ENCODE results near the gene MCC.
A peak's percentile ranks its signal among the peaks of the same experiment; 100 is the strongest.

Gene MCC

DNA sequence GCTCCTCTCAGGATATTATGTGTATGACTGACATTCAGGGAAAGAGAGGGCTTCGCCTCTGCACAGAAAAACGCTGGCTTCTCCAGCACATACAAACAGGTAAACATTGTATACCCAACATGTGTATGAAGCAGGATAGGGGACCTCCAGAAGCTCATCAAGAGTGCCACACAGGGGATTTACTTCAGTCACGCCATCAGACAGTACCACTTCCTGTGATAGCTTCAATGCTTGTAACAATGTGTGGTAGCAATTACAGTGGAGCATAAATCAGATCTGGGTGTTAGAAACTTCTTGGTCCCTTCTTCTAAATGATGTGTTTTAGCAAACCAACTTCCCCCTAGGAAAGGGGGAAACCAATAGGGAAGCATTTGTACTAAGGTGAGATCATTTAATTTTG lies 214.3 kb downstream of the MCC start:
- Histone ChIP-seq H3K4me1 (peaks cover 8% of the 10 kb centered on the region), H3K9me3 (no peaks in the 10 kb centered on the region), H4K20me1 (no peaks in the 10 kb centered on the region), H3K27ac (no peak overlapping the region), H3K27me3 (no peaks in the 10 kb centered on the region), H3K9ac (no peak overlapping the region), H3K4me3 (no peak overlapping the region), H3K4me2 (peak overlapping the region; percentile 13; the same call in 1 of the 2 replicates), H3K36me3 (no peaks in the 10 kb centered on the region)
- no peak for TF ChIP-seq Cebpa-rat (IDR thresholded peaks at IDR 0.05)

- no peaks in the 10 kb centered on the region for H3K9me3 ChIP-seq
- no peaks in the 10 kb centered on the region for H4K20me1 ChIP-seq
- TF ChIP-seq Cebpa-rat (IDR thresholded peaks at IDR 0.05): no peak
- H3K27ac ChIP-seq: no peak overlapping the region
- no peaks in the 10 kb centered on the region for H3K27me3 ChIP-seq
- H3K9ac ChIP-seq: no peak overlapping the region
- no peak overlapping the region for H3K4me2 ChIP-seq
- H3K4me3 ChIP-seq: no peak overlapping the region
- H3K36me3 ChIP-seq: no peaks in the 10 kb centered on the region
- peaks cover 8% of the 10 kb centered on the region for H3K4me1 ChIP-seq
These were observed 216.4 kb downstream of the MCC start for GRCh38 chr5:113271745-113272454.

GRCh38 chr5:113271015-113271414 lies 217.2 kb downstream of the MCC start:
- Histone ChIP-seq H3K27me3 (no peaks in the 10 kb centered on the region), H4K20me1 (no peaks in the 10 kb centered on the region), H3K4me3 (no peak overlapping the region), H3K9me3 (no peaks in the 10 kb centered on the region), H3K9ac (no peak overlapping the region), H3K4me1 (peaks cover 8% of the 10 kb centered on the region), H3K4me2 (no peak overlapping the region), H3K36me3 (no peaks in the 10 kb centered on the region), H3K27ac (no peak overlapping the region)
- TF ChIP-seq Cebpa-rat (IDR thresholded peaks at IDR 0.05): no peak

DNA sequence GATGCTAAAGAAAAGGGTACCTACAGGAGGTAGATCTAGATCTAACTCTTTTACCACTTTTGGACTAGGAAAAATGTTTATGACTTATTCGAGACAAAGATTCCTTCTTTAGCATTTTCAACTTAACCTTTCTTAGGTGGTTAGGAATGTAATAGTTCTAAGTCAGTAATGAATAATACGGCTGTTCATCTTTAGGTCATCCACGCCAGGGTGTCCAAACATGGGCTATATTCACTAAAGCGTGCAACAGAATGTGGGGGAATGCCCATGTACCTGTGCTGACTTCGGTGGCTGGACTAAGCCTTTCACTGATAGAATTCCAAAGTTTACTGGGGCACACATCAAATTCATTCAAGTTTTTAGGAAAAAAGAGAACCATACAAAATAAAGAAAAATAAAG lies 218.2 kb downstream of the MCC start:
- no peak for TF ChIP-seq Cebpa-rat (IDR thresholded peaks at IDR 0.05)
- H3K4me1 ChIP-seq: peaks cover 8% of the 10 kb centered on the region

DNA sequence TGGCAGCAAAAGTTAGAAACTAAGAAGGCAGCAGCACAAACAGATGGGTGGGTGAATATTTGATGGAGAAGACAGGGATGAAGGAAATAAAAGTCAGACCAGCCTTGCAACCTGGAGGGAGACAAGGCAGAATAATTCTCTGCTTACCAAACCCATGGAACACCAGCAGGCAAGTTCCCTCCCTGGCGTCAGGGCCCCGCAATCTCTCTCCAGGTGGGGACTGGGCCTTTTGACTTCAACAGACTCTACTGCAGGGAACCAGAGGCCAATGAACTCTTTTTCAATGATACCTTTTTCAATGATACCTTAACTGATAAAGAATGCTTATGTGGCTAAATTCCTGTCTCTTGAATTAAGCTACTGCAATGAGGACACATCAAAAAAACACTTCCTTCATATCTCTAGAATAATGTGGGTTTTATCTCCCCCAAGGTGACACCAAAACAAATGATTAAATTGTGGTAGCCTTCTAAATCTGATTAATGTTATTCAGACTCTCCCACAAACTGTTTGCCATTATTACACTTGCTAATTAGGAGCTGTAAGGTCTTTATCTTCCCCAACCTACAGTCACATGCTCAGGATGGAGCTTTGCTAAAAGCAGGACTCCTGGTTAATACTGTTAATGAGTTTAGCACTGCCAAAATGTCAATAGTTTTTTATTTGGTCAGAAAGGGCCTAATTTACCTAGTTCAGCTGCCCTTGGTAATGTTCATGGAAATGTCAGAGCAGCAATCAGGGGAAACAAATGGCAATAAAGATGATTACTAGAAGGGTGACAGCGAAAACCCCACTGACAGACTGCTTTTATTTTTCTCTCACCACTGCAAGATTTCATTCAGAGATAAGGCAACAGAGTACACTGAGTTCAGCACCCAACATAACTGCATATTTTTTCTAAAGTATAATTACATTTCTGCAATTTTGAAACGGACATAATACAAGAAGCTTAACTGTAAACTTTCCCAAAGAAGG lies 218.9 kb downstream of the MCC start:
- no peak for TF ChIP-seq Cebpa-rat (IDR thresholded peaks at IDR 0.05)
- no peak overlapping the region for H3K4me3 ChIP-seq
- H3K9ac ChIP-seq: no peak overlapping the region
- peaks cover 7% of the 10 kb centered on the region for H3K4me1 ChIP-seq
- H3K9me3 ChIP-seq: no peaks in the 10 kb centered on the region
- no peaks in the 10 kb centered on the region for H3K36me3 ChIP-seq
- H4K20me1 ChIP-seq: no peaks in the 10 kb centered on the region
- H3K4me2 ChIP-seq: no peak overlapping the region
- H3K27me3 ChIP-seq: no peaks in the 10 kb centered on the region
- H3K27ac ChIP-seq: no peak overlapping the region

More for the DNA sequence above, 218.2 kb downstream of the MCC start:
- Histone ChIP-seq H3K9me3 (no peaks in the 10 kb centered on the region), H3K4me2 (no peak overlapping the region), H3K27ac (no peak overlapping the region), H3K4me3 (no peak overlapping the region), H3K9ac (no peak overlapping the region), H3K36me3 (no peaks in the 10 kb centered on the region), H3K27me3 (no peaks in the 10 kb centered on the region), H4K20me1 (no peaks in the 10 kb centered on the region)

DNA sequence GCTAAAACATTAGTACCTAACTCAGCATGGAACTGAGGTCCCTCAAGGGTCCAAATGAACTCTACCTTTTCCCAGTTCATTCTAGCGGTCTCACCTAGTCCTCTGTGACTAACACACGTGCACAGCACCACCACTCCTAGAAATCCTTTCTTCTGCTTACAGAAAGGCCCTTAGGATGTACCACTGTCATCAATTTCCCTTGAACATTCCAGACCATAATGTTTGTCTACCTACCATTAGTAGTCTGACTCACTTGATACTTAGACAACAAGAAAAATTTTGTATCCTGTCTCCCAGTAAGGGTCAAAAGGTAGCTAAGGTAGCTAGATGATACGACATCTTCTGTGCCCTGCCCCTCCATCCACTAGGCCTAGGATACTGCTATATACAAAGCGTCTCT lies 220.0 kb downstream of the MCC start:
- no peaks in the 10 kb centered on the region for H4K20me1 ChIP-seq
- H3K27me3 ChIP-seq: no peaks in the 10 kb centered on the region
- H3K27ac ChIP-seq: no peak overlapping the region
- no peak overlapping the region for H3K4me2 ChIP-seq
- no peaks in the 10 kb centered on the region for H3K9me3 ChIP-seq
- no peaks in the 10 kb centered on the region for H3K36me3 ChIP-seq
- H3K4me1 ChIP-seq: no peaks in the 10 kb centered on the region
- H3K4me3 ChIP-seq: no peak overlapping the region
- H3K9ac ChIP-seq: no peak overlapping the region
- no peak for TF ChIP-seq Cebpa-rat (IDR thresholded peaks at IDR 0.05)

DNA sequence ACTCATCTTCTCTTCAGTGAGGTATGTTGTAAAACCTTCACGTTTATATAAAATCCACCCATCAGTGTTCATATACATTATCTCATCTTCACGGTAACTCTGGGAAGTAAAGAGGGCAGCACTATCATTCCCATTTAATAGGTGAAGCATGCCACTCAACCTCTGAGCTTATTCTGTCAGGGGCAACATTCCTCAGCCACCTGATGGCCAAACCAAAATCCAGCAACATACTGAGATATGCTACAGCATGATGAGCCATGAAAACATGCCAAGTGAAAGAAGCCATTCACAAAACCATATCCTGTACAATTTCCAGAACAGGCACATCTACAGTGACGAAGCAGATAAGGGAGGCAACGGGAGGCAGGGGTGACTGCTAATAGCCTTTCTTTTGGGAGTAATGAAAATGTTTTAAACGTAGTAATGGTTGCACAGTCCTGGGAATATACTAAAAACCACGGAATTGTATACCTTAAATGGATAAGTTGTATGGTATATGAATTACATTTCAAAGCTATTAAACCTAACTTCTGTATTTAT lies 220.8 kb downstream of the MCC start:
- Histone ChIP-seq H3K9ac (no peak overlapping the region), H3K4me3 (no peak overlapping the region), H3K27me3 (no peaks in the 10 kb centered on the region), H4K20me1 (no peaks in the 10 kb centered on the region), H3K9me3 (no peaks in the 10 kb centered on the region), H3K36me3 (no peaks in the 10 kb centered on the region), H3K4me2 (no peak overlapping the region), H3K27ac (no peak overlapping the region), H3K4me1 (no peaks in the 10 kb centered on the region)
- no peak for TF ChIP-seq Cebpa-rat (IDR thresholded peaks at IDR 0.05)

GRCh38 chr5:113266913-113267227 lies 221.4 kb downstream of the MCC start:
- H3K9ac ChIP-seq: no peak overlapping the region
- no peaks in the 10 kb centered on the region for H3K9me3 ChIP-seq
- TF ChIP-seq Cebpa-rat (IDR thresholded peaks at IDR 0.05): no peak
- no peaks in the 10 kb centered on the region for H3K36me3 ChIP-seq
- H3K4me2 ChIP-seq: no peak overlapping the region
- no peaks in the 10 kb centered on the region for H4K20me1 ChIP-seq
- no peaks in the 10 kb centered on the region for H3K27me3 ChIP-seq
- no peak overlapping the region for H3K4me3 ChIP-seq
- no peak overlapping the region for H3K27ac ChIP-seq
- no peaks in the 10 kb centered on the region for H3K4me1 ChIP-seq

- Histone ChIP-seq H3K4me1 (no peaks in the 10 kb centered on the region), H4K20me1 (no peaks in the 10 kb centered on the region), H3K27ac (no peak overlapping the region), H3K36me3 (no peaks in the 10 kb centered on the region), H3K27me3 (no peaks in the 10 kb centered on the region), H3K4me2 (no peak overlapping the region), H3K4me3 (no peak overlapping the region), H3K9ac (no peak overlapping the region), H3K9me3 (no peaks in the 10 kb centered on the region)
- no peak for TF ChIP-seq Cebpa-rat (IDR thresholded peaks at IDR 0.05)
These were observed 221.9 kb downstream of the MCC start for GRCh38 chr5:113266227-113266912.

Data from BLaER1 (cell line).